Neural cell (in vitro differentiated cells): ENCODE results near the gene STRAP. TPM values are rescaled to one million over a fixed set of nuclear protein-coding genes. Genes with fewer than 3 reads are reported as not detected.

ENCODE experiments used
- H2AFZ ChIP-seq: fragments of 200-600, 300-800 bp; sonication (generic), shearing (Covaris generic); 2 replicates; pipeline ENCODE4 v1.6.0; 2014; ENCODE audit warnings: low read depth, mild to moderate bottlenecking, antibody characterized with exemption, low read length, moderate library complexity
- H3F3A ChIP-seq: fragments of 200-600 bp; shearing (Covaris generic); 2 replicates; pipeline ENCODE4 v1.6.1; 2016; ENCODE audit warnings: mild to moderate bottlenecking, moderate library complexity, mixed read lengths, antibody characterized with exemption, low read length; ENCODE audit not compliant: insufficient read depth, poor library complexity, severe bottlenecking
- H3K27ac ChIP-seq: fragments of 200-600, 300-800 bp; sonication (generic), shearing (Covaris generic); 2 replicates; pipeline ENCODE4 v1.5.1; 2014; ENCODE audit warnings: mild to moderate bottlenecking, low read length, moderate library complexity
- H3K27me3 ChIP-seq: fragments of 300-800, 200-600 bp; sonication (generic), shearing (Covaris generic); 2 replicates; pipeline ENCODE4 v1.6.0; 2014; ENCODE audit warnings: mild to moderate bottlenecking, low read depth, low read length, moderate library complexity; ENCODE audit not compliant: insufficient read depth
- H3K36me3 ChIP-seq: fragments of 300-800, 200-600 bp; sonication (generic), shearing (Covaris generic); 2 replicates; pipeline ENCODE4 v1.5.1; 2014; ENCODE audit warnings: mild to moderate bottlenecking, antibody characterized with exemption, low read length, moderate library complexity; ENCODE audit not compliant: insufficient read depth
- H3K4me2 ChIP-seq: fragments of 300-800, 200-600 bp; sonication (generic), shearing (Covaris generic); 2 replicates; pipeline ENCODE4 v1.6.0; 2014; ENCODE audit warnings: mild to moderate bottlenecking, low read length
- H3K4me3 ChIP-seq: fragments of 300-800, 200-600 bp; sonication (generic), shearing (Covaris generic); 2 replicates; pipeline ENCODE4 v1.5.1; 2014; ENCODE audit warnings: mild to moderate bottlenecking, low read length, moderate library complexity
- H3K79me2 ChIP-seq: fragments of 200-600 bp; shearing (Covaris generic); replicated peaks from 2 replicates; pipeline ENCODE4 v1.6.0; 2014; ENCODE audit warnings: mild to moderate bottlenecking, low read length, moderate library complexity; ENCODE audit not compliant: insufficient read depth
- H3K9ac ChIP-seq: fragments of 300-800, 200-600 bp; sonication (generic), shearing (Covaris generic); 2 replicates; pipeline ENCODE4 v1.6.1; 2016; ENCODE audit warnings: mild to moderate bottlenecking, low read length, mixed read lengths
- H3K9me2 ChIP-seq: fragments of 200-600 bp; shearing (Covaris generic); 2 replicates; pipeline ENCODE4 v1.6.1; 2016; ENCODE audit warnings: mild to moderate bottlenecking, low read length, mixed read lengths; ENCODE audit not compliant: insufficient read depth
- H3K9me3 ChIP-seq: fragments of 200-600, 300-800 bp; sonication (generic), shearing (Covaris generic); 2 replicates; pipeline ENCODE4 v1.6.1; 2016; ENCODE audit warnings: mild to moderate bottlenecking, mixed run types, low read length, moderate library complexity, mixed read lengths
- H4K20me1 ChIP-seq: fragments of 200-600 bp; shearing (Covaris generic); 2 replicates; pipeline ENCODE4 v1.6.1; 2016; ENCODE audit warnings: mild to moderate bottlenecking, mixed run types; ENCODE audit not compliant: insufficient read depth
- EP300 ChIP-seq: fragments of 450-650 bp; conservative IDR thresholded peaks from 2 replicates; pipeline ENCODE4 v1.6.1; 2014; ENCODE audit warnings: antibody characterized with exemption, mild to moderate bottlenecking, moderate library complexity; ENCODE audit not compliant: poor library complexity, severe bottlenecking
- EZH2 ChIP-seq: fragments of 200-600, 300-800 bp; shearing (Covaris generic), sonication (generic); IDR thresholded peaks from 2 replicates; pipeline ENCODE4 v1.6.1; 2014; ENCODE audit warnings: antibody characterized with exemption, low read length, borderline replicate concordance, mild to moderate bottlenecking; ENCODE audit not compliant: insufficient read depth, poor library complexity, severe bottlenecking
- MXI1 ChIP-seq: fragments of 450-650 bp; conservative IDR thresholded peaks from 2 replicates; pipeline ENCODE4 v1.6.1; 2014; ENCODE audit warnings: antibody characterized with exemption, mild to moderate bottlenecking; ENCODE audit not compliant: poor library complexity, severe bottlenecking
- POLR2AphosphoS5 ChIP-seq: IDR thresholded peaks from 2 replicates; pipeline ENCODE4 v1.6.1; 2012
- RAD21 ChIP-seq: fragments of 450-650 bp; conservative IDR thresholded peaks from 2 replicates; pipeline ENCODE4 v1.6.1; 2014; ENCODE audit warnings: antibody characterized with exemption, mild to moderate bottlenecking, moderate library complexity
- SMC3 ChIP-seq: fragments of 450-650 bp; conservative IDR thresholded peaks from 2 replicates; pipeline ENCODE4 v1.6.1; 2014; ENCODE audit warnings: antibody characterized with exemption, mild to moderate bottlenecking, moderate library complexity; ENCODE audit not compliant: poor library complexity
- TAF1 ChIP-seq: IDR thresholded peaks from 2 replicates; pipeline ENCODE4 v1.6.1; 2012; ENCODE audit warnings: low read depth
- polyA plus RNA-seq: library from polyadenylated mRNA; depleted of rRNA; stranded (reverse); fragments of >200 nt; gene quantifications from 2 replicates; pipeline ENCODE4 v1.2.3, GENCODE V29; 2014
- TF ChIP-seq, protein P1 (sequence below): IDR thresholded peaks from 2 replicates; pipeline ENCODE4 v1.6.1; 2012; ENCODE audit warnings: borderline replicate concordance
- TF ChIP-seq, protein P2 (sequence below): fragments of 450-650 bp; IDR thresholded peaks from 2 replicates; pipeline ENCODE4 v1.5.1; 2014; ENCODE audit warnings: antibody characterized with exemption, mild to moderate bottlenecking, moderate library complexity; ENCODE audit not compliant: poor library complexity, severe bottlenecking

The STRAP gene
- polyA plus RNA-seq, 1 donor from 2014 or later = 213 TPM

DNA sequence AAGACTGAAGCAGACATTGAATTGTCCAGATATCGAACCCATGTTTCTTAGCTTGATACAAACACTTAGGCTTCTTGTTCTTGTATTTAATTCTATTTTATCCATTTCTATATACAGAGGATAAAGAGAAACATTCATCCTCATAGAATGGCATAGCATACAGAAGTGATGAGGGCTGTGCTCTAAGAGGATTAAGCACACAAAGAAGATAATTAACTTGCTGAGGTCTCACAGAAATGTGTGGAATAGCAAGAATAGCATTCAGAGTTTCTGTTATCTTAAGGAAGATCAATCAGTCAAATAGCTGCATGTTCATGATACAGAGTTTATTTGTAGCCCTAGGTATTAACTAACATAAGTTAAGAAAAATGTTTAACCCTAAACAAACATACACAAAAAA is 27.3 kb upstream of the STRAP start:
- Histone ChIP-seq H3K9ac (no peak overlapping the region), H3K4me3 (no peak overlapping the region), H3K27ac (no peak overlapping the region), H2AFZ (no peak overlapping the region), H3K9me2 (no peaks in the 10 kb centered on the region), H3K79me2 (no peaks in the 10 kb centered on the region), H3K36me3 (no peaks in the 10 kb centered on the region), H3K27me3 (no peaks in the 10 kb centered on the region), H4K20me1 (no peaks in the 10 kb centered on the region), H3K4me2 (no peak overlapping the region), H3F3A (no peaks in the 10 kb centered on the region), H3K9me3 (no peaks in the 10 kb centered on the region)
- no peak for TF ChIP-seq SMC3
- TF ChIP-seq, protein P1, sequence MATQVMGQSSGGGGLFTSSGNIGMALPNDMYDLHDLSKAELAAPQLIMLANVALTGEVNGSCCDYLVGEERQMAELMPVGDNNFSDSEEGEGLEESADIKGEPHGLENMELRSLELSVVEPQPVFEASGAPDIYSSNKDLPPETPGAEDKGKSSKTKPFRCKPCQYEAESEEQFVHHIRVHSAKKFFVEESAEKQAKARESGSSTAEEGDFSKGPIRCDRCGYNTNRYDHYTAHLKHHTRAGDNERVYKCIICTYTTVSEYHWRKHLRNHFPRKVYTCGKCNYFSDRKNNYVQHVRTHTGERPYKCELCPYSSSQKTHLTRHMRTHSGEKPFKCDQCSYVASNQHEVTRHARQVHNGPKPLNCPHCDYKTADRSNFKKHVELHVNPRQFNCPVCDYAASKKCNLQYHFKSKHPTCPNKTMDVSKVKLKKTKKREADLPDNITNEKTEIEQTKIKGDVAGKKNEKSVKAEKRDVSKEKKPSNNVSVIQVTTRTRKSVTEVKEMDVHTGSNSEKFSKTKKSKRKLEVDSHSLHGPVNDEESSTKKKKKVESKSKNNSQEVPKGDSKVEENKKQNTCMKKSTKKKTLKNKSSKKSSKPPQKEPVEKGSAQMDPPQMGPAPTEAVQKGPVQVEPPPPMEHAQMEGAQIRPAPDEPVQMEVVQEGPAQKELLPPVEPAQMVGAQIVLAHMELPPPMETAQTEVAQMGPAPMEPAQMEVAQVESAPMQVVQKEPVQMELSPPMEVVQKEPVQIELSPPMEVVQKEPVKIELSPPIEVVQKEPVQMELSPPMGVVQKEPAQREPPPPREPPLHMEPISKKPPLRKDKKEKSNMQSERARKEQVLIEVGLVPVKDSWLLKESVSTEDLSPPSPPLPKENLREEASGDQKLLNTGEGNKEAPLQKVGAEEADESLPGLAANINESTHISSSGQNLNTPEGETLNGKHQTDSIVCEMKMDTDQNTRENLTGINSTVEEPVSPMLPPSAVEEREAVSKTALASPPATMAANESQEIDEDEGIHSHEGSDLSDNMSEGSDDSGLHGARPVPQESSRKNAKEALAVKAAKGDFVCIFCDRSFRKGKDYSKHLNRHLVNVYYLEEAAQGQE = no peak
- no peak for TF ChIP-seq MXI1
- TF ChIP-seq RAD21 = no peak
- no peak for TF ChIP-seq EP300
- TF ChIP-seq POLR2AphosphoS5 = no peak
- TF ChIP-seq, protein P2, sequence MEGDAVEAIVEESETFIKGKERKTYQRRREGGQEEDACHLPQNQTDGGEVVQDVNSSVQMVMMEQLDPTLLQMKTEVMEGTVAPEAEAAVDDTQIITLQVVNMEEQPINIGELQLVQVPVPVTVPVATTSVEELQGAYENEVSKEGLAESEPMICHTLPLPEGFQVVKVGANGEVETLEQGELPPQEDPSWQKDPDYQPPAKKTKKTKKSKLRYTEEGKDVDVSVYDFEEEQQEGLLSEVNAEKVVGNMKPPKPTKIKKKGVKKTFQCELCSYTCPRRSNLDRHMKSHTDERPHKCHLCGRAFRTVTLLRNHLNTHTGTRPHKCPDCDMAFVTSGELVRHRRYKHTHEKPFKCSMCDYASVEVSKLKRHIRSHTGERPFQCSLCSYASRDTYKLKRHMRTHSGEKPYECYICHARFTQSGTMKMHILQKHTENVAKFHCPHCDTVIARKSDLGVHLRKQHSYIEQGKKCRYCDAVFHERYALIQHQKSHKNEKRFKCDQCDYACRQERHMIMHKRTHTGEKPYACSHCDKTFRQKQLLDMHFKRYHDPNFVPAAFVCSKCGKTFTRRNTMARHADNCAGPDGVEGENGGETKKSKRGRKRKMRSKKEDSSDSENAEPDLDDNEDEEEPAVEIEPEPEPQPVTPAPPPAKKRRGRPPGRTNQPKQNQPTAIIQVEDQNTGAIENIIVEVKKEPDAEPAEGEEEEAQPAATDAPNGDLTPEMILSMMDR = no peak

DNA sequence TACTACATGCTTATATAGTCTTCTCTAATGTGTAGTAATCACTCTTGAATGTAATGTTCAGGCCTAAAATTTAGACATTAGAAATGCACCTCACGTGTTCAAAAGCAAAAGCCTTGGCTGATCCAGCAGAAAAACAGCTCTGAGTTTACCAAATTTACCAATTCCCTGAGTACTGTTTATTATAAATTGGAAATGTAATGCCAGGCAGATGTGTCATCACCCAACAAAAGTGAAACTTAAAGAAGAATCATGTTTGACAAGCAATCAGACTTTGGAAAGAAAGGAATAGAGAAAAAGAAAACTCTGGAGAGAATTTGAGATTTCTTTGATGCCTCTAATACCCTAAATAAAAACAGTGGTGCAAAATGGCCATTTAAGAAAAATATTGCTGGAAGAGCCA is 26.5 kb upstream of the STRAP start:
- Histone ChIP-seq H2AFZ (no peak overlapping the region), H3K36me3 (no peaks in the 10 kb centered on the region), H3K27me3 (no peaks in the 10 kb centered on the region), H3K27ac (no peak overlapping the region), H3F3A (no peaks in the 10 kb centered on the region), H3K9me2 (no peaks in the 10 kb centered on the region), H4K20me1 (no peaks in the 10 kb centered on the region), H3K4me2 (no peak overlapping the region), H3K79me2 (no peaks in the 10 kb centered on the region), H3K4me3 (no peak overlapping the region), H3K9ac (no peak overlapping the region), H3K9me3 (no peaks in the 10 kb centered on the region)
- no peak for TF ChIP-seq EZH2
- TF ChIP-seq EP300 = no peak
- TF ChIP-seq, protein P2 = no peak
- TF ChIP-seq, protein P1 = no peak
- no peak for TF ChIP-seq POLR2AphosphoS5
- no peak for TF ChIP-seq SMC3
- no peak for TF ChIP-seq RAD21
- TF ChIP-seq MXI1 = no peak
- no peak for TF ChIP-seq TAF1
